GM18909 (cell line): ENCODE results near the gene SH3RF3.

Experiments
- ATAC-seq: cut with Tn5 transposase; IDR thresholded peaks from one replicate; pipeline ENCODE4 v1.9.1; 2021; ENCODE audit warnings: mild to moderate bottlenecking; ENCODE audit not compliant: unreplicated experiment, poor library complexity

SH3RF3 gene

GRCh38 chr2:109397893-109398292 is 268.9 kb downstream of the SH3RF3 start:
- no peak for ATAC-seq

DNA sequence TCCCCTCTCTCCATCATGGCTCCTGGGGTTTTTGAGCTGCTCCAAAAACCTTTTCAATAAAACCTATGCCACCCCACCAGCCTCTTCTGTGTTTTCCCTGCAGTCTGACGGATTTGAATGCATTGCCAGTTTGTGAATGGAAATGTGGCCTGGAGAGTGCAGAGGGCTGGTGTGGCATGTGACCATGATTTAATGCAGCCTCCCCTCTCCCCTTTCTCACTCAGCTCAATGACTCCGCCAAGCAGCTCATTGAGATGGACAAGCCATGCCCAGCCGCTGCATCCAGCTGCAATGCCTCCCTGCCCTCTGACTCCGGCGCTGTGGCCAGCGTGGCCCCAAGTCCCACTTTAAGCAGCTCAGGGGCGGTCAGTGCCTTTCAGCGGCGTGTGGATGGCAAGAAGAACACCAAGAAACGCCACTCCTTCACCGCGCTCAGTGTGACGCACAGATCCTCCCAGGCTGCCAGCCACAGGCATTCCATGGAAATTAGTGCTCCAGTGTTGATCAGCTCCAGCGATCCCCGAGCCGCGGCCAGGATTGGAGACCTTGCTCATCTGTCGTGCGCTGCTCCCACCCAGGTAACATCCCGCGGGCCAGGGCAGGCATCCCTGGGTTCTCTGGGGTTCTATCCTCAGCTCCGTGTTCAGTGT is 269.5 kb downstream of the SH3RF3 start:
- no peak for ATAC-seq

DNA sequence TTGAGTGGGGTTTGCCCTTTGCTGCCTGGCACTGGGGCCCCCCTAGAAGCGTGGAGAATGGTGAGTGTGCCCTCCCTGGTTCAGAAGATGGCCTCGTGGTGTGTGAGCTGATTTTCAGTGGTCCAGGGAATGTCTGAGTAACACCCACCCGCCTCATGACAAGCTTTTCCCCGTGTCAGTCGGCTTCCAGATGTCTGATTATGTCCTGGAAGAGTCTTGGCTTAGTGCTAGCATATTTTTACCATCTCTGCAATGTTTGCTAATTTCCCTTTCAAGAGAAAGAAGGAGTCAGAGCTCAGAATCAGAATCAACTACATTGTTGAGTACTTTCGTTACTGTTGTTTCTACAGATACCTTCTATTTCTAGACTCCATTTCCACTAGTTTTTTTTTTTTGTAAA is 270.1 kb downstream of the SH3RF3 start:
- no peak for ATAC-seq

- no peak for ATAC-seq
Measured at GRCh38 chr2:109400102-109400501, 271.1 kb downstream of the SH3RF3 start.

GRCh38 chr2:109401370-109401769 is 272.4 kb downstream of the SH3RF3 start:
- no peak for ATAC-seq

- no peak for ATAC-seq
Measured at GRCh38 chr2:109402180-109402579, 273.2 kb downstream of the SH3RF3 start.

- no peak for ATAC-seq
Measured at GRCh38 chr2:109402980-109403840, 274.2 kb downstream of the SH3RF3 start.

DNA sequence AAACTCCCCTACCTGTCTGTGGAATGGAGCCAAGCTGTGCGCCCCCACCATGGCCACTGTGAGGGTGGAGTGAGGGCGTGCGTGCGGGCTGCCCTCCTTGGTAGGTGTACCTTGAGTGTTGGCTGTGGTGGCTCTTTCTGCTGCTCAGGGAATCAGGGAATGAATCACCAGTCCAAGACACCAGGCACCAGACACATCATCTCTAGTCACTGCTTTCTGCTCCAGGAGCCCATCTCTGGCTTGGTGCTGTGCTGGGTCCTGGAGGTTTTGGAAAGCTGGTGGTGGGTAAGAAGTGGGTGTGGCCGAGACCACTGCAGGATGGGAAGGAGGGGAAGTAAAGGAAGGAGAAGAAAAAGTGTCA is 274.8 kb downstream of the SH3RF3 start:
- no peak for ATAC-seq

- ATAC-seq: no peak
Measured at GRCh38 chr2:109404681-109405080, 275.7 kb downstream of the SH3RF3 start.

DNA sequence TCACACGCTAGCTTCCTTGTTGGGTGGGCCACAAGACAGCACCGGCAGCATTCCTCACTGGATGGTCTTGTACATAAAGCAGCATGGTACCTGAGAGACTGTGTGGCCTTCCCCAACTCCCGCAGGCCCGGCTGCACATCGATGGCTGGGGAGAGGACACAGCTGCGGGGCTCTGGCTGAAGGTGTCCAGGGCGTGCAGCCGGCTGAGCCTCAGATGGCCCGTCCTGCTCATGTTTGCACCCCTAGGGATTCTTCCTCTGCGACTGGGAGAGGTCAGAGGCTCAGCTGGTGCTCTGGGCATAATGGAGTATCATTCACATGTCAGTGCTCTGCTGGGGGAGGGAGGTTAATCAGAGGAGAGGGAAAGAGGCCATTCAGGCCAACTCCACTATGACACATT is 276.9 kb downstream of the SH3RF3 start:
- no peak for ATAC-seq

- ATAC-seq: no peak
Measured at GRCh38 chr2:109406301-109406700, 277.3 kb downstream of the SH3RF3 start.

GRCh38 chr2:109407276-109408042 is 278.5 kb downstream of the SH3RF3 start:
- ATAC-seq: no peak

DNA sequence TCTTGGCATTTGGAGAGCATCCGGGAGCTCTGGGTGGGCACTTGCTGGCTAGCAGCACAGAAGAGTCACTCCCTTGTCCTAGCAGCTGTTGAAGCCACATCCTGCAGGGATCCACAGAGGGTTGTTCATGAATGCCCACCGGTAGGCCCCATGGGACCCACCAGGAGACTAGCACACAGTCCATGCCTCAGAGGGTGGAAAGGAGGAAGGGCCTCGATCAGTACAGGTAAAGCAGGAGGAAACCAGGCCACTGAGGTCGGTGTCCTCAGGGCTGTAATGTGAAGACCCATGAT is 279.0 kb downstream of the SH3RF3 start:
- ATAC-seq: no peak

GRCh38 chr2:109409321-109410038 is 280.5 kb downstream of the SH3RF3 start:
- ATAC-seq: no peak

DNA sequence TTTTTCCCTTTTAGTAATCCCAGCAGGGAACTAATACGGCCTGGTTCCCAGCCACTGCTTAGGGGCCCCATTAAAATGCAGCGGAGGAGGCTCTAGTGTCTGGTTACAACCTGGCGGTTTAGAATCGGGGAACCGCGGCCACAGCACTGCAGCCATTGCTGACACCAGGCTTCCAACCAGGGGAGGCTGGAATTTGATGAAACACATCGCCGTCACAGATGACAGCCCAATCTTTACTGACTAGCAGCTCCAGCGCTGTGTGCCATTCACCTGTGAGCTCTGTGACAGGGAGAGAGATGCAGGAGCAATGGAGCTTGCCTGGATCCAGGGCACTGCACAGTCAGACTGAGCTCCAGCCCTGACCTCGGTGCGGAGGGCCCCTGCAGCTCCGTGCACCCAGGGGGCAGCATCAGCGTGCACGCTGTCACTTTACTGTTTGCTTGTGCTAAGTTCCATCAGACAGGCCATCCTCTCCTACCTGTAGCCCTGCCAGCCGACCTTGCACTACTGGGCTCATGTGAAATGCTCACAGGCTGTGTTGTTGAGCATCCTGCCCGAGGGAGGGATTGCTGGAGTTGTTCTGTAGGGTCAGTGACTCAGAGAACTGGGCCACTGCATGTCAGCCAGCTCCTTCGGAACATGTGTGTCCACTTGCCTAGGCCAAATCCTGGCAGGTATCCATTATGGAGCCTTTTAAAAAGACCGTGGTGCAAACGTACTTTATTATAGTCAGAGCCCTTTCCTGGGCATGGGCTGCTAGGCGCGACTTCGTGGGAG is 281.2 kb downstream of the SH3RF3 start:
- no peak for ATAC-seq

DNA sequence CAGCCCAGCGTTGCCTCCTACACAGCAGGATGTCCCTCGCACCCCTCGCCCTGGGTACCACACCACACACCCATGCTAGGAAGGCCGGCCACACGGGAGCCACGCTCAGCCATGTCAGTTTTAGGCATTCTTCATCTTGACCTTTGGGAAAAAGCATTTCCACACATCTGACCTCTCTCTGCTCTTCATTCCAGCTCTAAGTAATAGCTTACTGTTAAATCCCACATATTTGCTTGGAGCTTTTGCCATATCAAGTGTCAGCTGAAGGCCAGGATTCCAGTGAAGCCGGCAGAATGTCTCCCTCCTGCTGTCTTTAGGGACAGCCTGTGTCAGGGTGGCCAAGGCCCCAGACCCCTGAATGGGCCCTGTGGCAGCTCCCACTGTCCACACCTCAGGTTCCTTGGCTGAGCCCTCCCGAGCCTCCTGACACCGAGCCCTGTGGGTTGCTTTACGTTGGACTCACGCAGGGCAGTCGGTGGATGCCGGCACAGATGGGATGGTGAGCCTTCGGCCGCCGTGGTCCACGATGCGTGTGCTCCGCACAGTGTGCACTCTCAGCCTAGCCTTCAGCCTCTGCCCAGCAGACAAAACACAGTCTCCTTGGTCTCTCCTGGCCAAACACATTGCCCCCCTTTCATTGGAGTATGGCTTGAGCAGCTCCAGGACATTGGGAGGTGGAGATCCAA is 282.8 kb downstream of the SH3RF3 start:
- ATAC-seq: no peak

DNA sequence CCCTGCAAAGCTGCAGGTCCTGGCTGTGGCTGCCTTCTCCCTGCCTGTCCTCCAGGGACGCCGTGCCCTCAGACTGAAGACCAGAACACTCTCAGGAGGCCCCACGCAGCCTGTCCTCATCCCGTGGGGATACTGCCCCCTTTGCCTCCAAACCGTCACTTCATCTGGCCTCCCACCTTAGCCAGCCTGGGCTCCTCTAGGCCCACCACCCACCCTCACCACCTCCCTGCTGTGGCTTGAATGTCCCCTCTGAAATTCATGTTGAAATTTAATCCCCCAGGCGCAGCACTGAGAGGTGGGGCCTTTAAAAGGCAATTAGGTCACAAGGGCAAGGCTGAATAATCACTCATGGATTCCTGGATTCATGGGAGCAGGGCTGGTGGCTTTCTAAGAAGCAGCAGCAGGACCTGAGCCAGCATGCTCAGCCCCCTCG is 286.6 kb downstream of the SH3RF3 start:
- no peak for ATAC-seq

DNA sequence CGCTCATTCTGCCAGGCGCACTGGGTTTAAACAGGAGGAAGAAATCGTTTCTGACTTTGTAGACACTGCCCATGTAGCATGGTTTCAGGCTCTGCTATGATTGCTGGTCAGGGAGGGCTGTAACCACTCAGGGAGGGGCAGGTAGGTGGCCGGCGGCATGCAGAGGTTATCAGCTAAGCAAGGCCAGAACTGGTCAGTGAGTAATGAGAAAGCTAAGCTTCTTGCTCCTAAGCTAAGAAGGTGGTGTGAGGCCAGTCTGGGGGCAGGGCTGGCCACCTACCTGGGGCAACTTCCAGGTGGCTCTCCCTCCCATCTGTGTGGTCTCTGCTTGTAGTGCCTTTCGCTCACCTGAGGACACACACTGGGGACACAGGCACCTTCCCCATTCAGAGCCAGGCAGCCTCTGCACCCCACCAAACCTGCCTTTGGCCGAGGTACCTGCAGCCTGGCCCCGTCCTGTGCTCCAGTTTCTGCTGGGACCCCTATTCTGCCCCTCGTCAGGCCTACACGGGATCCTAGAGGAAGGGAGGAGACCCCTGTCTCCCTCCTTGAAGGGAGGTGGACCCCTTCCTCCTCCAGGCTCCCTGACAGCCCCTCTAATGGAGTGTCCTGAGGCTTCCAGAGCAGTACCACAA is 288.8 kb downstream of the SH3RF3 start:
- no peak for ATAC-seq

DNA sequence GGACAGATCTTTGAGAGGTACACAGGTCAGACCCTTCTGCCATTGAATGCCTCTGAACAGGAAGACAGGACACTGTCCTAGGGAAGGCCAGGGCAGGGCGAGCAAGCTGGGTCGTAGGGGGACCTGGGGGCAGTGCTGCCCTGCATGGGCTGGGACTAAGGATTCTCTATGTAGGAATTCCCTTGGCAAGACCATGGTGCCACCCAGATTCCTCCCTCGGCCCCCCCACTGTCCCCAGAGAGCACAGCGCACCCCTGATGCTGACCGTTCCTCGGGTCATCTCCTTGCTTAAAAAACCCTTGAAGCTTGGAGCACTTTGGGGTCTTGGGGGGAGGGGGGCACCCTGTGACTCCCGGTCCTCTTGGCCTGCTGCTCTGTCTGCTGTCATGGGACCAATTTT is 289.7 kb downstream of the SH3RF3 start:
- ATAC-seq: no peak
